Measurements from ENCODE around the gene PTPRM. TPM values are rescaled to one million over a fixed set of nuclear protein-coding genes. Genes with fewer than 3 reads are reported as not detected.

PTPRM gene
- total RNA-seq, 1 experiment from 2014 or later: 6.2 TPM

GRCh38 chr18:8011361-8011760 lies 444.2 kb downstream of the PTPRM start:
- peaks cover 12 to 18% of the 10 kb centered on the region in 2 experiments for H3K4me1 Mint-ChIP-seq
- Histone ChIP-seq H3K79me1 (ENCODE audit: insufficient read depth, low read depth, low read length, poor library complexity, severe bottlenecking) (no peaks in the 10 kb centered on the region), H3K4me2 (ENCODE audit: insufficient read depth, insufficient read length, low read length) (no peak overlapping the region), H3K23me2 (ENCODE audit: insufficient read length, low read depth, low read length, poor library complexity, severe bottlenecking) (no peaks in the 10 kb centered on the region), H3K4me1 (ENCODE audit: insufficient read depth, low read length) (no peaks in the 10 kb centered on the region; the same call in 1 of the 2 replicates), H2BK15ac (ENCODE audit: low read depth, low read length) (no peak overlapping the region), H2AFZ (ENCODE audit: low read length) (no peak overlapping the region), H3K9ac (ENCODE audit: extremely low read depth, insufficient read length, low read length) (no peak overlapping the region), H2AK5ac (ENCODE audit: insufficient read length, low read length) (no peak overlapping the region), H3K79me2 (ENCODE audit: insufficient read depth, low read length) (no peaks in the 10 kb centered on the region), H3K27ac (ENCODE audit: insufficient read length, low read depth, low read length) (no peak overlapping the region), H3K18ac (ENCODE audit: insufficient read length, low read depth, low read length) (no peak overlapping the region), H3K56ac (ENCODE audit: insufficient read length, low read depth, low read length) (no peak overlapping the region), H3K9me3 (ENCODE audit: control insufficient read depth, low read depth, low read length) (no peaks in the 10 kb centered on the region), H3K23ac (ENCODE audit: insufficient read length, low read depth, low read length) (no peak overlapping the region), H3K4ac (ENCODE audit: low read depth, low read length) (no peak overlapping the region), H2BK20ac (ENCODE audit: low read depth, low read length, poor library complexity, severe bottlenecking) (no peak overlapping the region), H4K5ac (ENCODE audit: insufficient read length, low read depth, low read length) (no peak overlapping the region), H4K20me1 (ENCODE audit: control insufficient read depth, insufficient read depth, insufficient read length) (no peaks in the 10 kb centered on the region), H4K8ac (replicated peaks; ENCODE audit: insufficient read length, low read depth, low read length) (no peak overlapping the region), H2BK120ac (ENCODE audit: low read depth, low read length, poor library complexity, severe bottlenecking) (no peak overlapping the region), H3K14ac (ENCODE audit: insufficient read depth, low read length) (no peak overlapping the region), H2BK5ac (ENCODE audit: insufficient read length, low read length) (no peak overlapping the region), H2BK12ac (ENCODE audit: insufficient read length, low read depth, low read length) (no peak overlapping the region), H3K27me3 (ENCODE audit: insufficient read depth, low read length) (no peaks in the 10 kb centered on the region), H4K91ac (ENCODE audit: insufficient read length, low read depth, low read length) (no peak overlapping the region), H3T11ph (ENCODE audit: low read length) (no peak overlapping the region)
- H3K4me3 Mint-ChIP-seq: no peak overlapping the region
- no CpG with 5 or more reads among the region's 1 CpG for WGBS (ENCODE audit: extremely low coverage, insufficient read length, low lambda C conversion rate)
- H3K27me3 Mint-ChIP-seq (ENCODE audit: low read depth): no peaks in the 10 kb centered on the region
- no peak for TF ChIP-seq CTCF (conservative IDR thresholded peaks at IDR 0.05)
- no peak overlapping the region for H3K27ac Mint-ChIP-seq
- no peak for DNase-seq
- no peaks in the 10 kb centered on the region for H3K9me3 Mint-ChIP-seq
- no peaks in the 10 kb centered on the region for H3K36me3 Mint-ChIP-seq (ENCODE audit: insufficient read depth in 1 of 3, low read depth in 3 of 3)
